ENCODE measurements around the gene GAGE10. TPM values are rescaled to one million over a fixed set of nuclear protein-coding genes. Genes with fewer than 3 reads are reported as not detected.
"Not testable (repeated sequence)": the region's sequence is repeated elsewhere in the genome, so short reads cannot be mapped to it uniquely, and the experiment has no call there.

GAGE10 gene
- polyA plus RNA-seq, 3 donors: not detected

DNA sequence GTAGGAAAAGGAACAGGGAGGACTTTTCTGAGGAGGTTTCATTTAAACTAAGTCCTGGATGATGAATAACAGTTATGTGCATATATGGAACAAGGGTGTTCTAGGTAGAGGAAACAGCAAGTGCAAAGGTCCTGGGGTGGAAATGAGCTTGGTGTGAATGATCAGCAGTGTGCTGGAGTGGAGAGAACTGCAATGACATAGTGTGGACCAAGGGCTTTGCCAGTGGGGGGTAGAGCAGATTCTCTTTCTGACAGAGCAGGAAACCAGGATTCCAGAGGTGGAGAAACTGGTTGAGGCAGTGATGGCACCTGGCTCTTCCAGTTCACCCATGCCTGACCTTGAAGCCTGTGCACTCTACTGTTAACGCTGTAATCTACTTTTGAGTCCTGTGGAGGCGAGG is 32.1 kb upstream of the GAGE10 start:
- WGBS, 3 donors: 25 to 98% (median 81%) methylated on average over 2 of the region's 2 CpGs
- no peak overlapping the region for H3K27ac ChIP-seq (ENCODE audit: low read depth, low read length)

DNA sequence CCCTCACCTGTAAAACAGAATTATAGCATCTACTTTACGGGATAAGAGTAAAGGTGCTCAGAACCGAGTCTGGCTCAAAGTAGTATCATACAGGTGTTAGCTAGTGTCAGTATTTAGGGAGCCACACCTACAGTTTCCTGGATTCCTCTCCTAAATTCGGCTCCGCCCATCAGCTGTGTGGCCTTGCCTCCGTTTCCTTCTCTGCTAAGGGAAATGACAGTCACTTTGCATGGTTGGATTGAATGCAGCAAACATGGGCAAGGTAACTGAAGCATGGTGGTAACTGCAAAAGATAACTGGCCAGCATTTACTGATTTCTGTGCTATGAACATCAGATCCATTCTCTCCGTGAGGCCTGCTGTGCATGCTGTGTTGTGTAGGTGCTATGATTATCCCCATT is 31.0 kb upstream of the GAGE10 start:
- no peak overlapping the region for H3K27ac ChIP-seq (ENCODE audit: low read depth, low read length)
- 30 to 55% (median 54%) methylated on average over 6 of the region's 6 CpGs for WGBS, 3 donors

DNA sequence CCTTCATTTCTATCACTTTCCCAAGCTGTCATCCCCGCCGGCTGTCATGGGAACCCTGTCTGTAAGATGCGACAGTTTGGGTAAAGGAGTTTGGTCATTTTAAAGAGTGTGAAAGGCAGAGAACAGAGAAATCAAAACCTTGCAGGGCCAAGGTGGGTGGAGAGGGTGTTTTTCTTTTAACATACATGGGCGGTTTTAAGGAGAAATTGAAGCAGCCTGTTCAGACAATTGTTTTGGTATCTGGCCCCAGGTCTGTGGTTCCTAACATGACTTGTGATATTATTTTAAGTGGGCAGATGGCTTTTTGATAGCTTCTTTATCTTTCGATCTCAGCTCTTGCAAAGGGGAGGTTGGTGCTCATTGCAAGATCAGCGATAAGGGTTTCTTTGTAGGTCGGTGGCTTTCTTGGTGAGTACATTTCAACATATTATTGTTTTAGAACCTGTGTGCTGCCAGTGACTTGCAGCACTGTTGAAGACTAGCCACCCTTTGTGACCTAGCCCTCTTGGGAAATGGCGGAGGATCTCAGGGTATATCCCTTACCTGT is 30.2 kb upstream of the GAGE10 start:
- 73 to 83% (median 77%) methylated on average over 6 to 8 of the region's 8 CpGs for WGBS, 3 donors
- H3K27ac ChIP-seq (ENCODE audit: low read depth, low read length): no peak overlapping the region

DNA sequence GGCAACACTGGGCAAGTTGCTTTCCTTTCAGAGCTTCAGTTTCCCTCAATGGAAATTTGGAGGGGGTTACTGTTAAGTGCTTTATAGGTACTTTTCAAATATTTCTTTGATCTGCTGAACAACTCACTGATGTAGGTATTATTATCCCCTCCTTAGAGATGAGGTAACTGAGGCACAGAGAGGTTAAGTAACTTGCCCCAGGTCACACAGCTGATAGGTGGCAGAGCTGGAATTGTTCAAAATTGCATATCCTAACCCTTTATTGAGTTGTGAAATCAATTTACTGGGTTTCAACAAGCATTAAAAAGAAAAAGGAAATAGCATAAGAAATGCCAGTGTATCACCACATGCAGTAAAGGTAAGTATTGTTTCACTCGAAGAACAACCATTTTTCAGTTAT is 27.2 kb upstream of the GAGE10 start:
- H3K27ac ChIP-seq (ENCODE audit: low read depth, low read length): no peak overlapping the region
- 37 to 74% (median 61%) methylated on average over 1 of the region's 1 CpG for WGBS, 3 donors

DNA sequence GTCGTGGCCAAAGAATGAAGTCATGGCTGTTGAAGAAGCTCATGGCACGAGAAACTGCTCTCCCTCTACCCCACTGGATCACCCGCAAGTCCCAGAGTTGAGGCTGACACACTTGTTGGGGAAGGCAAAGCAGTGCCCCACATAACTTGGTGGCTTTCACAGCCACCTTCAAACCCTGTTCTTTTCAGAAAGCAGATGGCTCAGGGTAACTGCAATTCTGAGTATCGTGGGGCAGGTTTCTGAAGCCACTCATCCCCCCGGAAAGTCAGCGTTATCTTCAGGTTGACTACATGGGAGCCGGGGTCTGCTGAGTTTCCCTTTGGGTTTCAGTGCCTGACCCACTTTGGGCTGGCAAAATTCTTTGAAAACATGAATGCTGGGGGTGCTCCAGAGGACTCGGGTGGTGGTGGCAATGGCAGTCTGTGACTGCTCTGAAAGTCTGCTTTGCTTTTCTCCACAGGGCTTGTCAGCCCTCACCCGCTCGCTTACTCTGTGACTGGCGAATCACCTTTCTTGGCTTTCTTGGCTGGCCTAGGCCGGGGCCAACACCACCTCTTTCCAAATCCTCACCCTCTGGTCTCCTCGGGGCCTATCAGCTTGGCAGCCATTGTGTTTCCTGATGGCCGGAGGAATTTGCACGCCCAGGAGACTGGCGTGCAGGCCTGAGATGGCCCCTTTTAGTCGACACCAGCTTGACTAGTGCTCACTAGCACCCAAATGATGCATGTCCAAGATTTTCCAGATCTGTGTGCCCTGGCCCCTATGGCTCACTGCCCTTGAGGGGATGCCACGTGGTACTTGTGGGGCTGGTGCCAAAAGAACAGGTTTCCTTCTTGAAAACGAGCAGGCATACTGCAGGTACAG is 26.5 kb upstream of the GAGE10 start:
- 68 to 77% (median 73%) methylated on average over 19 of the region's 19 CpGs for whole genome bisulfite sequencing, 3 donors
- no peak overlapping the region for H3K27ac ChIP-seq (ENCODE audit: low read depth, low read length)

DNA sequence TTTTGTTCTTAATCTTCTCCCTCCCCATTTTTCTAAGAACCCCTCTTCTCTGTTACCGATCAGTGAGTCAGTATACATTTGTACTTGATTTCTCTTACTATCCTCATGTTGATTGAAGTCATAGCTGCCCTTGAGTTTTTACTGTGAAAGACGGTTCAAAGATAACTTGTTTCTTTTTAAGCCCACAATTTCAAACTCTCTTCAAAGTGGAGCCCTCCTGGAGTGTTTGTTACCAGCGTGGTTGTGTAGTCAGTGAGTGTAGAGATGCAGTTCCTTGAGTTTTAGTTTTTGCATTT is 26.0 kb upstream of the GAGE10 start:
- no peak overlapping the region for H3K27ac ChIP-seq (ENCODE audit: low read depth, low read length)
- WGBS, 3 donors: 41 to 83% (median 74%) methylated on average over 3 of the region's 3 CpGs

DNA sequence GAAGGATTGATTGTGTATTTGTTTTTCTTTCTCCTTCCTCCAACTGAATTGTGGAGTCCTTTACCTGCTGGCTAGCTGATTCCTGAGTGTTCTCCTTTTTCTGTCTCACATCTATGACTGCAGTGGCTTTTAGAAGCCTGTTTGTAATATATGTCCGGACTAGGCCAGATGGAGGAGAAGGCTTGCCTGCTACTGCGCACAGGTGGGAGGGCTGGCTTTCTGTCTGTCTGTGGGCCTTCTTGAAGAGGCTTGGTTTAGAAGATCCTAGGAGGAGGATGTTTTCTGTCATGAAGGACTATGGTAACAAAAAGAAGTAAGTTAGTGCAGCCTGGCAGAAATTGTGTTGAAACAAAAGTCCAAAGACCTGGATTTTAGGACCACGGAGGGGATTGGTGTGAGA is 25.4 kb upstream of the GAGE10 start:
- H3K27ac ChIP-seq (ENCODE audit: low read depth, low read length): no peak overlapping the region
- WGBS, 3 donors: 89 to 94% (median 91%) methylated on average over 3 of the region's 3 CpGs

DNA sequence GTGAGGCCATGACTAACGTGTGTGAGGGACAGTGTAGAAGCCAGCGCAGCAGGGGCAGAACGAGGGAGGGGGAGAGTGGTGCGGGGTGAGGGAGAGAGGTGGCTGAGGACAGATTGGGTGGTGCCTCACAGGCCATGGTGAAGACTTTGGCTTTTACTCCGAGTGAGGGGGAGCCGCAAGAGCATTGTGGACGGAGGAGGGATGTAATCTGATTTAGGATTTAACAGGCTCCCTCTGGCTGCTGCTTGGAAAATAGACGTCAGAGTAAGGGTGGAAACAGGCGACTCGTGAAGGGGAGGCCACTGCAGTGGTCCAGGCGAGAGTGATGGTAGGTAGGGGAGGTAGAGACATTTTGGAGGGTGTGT is 20.8 kb upstream of the GAGE10 start:
- H3K27ac ChIP-seq (ENCODE audit: low read depth, low read length): no peak overlapping the region
- WGBS, 3 donors: 33 to 49% (median 47%) methylated on average over 7 to 11 of the region's 11 CpGs

DNA sequence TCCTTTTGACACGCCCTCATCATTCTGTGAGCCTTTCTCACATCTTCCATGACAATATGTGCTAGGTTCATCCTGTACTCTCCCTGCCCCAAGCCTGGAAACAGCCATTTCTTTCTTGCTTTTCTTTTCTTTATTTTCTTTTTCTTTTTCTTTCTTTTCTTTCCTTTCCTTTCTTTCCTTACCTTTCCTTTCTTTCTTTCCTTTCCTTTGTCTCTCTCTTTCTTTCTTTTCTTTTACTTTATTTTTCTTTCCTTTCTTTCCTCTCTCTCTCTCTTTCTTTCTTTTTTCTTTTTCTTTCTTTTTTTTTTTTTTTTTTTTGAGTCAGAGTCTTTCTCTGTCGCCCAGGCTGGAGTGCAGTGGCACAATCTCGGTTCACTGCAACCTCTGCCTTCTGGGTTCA is 19.2 kb upstream of the GAGE10 start:
- H3K27ac ChIP-seq (ENCODE audit: low read depth, low read length): no peak overlapping the region
- WGBS, 3 donors: 84 to 98% (median 97%) methylated on average over 3 of the region's 3 CpGs

DNA sequence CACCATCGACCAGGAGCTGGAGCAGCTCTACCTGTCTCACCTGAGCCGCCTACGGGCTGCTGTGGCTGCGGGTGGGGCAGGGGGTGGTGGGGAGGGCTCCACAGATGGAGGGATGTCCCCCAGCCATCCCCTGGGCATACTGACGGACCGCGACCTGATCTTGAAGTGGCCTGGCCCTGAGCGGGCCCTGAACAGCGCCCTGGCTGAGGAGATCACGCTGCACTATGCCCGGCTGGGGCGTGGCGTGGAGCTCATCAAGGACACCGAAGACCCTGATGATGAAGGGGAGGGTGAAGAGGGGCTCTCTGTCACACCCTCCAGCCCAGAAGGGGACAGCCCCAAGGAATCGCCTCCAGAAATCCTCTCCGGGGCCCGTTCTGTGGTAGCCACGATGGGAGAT is 17.3 kb upstream of the GAGE10 start:
- 89 to 98% (median 97%) methylated on average over 12 to 18 of the region's 18 CpGs for WGBS, 3 donors
- no peak overlapping the region for H3K27ac ChIP-seq (ENCODE audit: low read depth, low read length)

DNA sequence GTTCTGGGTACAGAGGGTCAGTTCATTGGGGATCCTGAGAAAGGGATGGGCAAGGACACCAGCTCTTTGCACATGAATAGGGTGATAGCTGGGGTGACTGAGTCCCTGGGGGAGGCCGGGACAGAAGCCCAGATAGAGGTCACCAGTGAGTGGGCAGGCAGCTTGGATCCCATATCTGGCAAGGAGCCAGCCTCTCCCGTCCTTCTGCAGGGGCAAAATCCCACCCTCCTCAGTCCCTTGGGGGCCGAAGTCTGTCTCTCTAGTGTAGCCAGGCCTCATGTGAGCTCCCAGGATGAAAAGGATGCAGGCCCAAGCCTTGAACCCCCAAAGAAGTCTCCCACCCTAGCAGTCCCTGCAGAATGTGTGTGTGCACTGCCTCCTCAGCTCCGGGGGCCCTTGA is 16.9 kb upstream of the GAGE10 start:
- WGBS, 3 donors: 64 to 79% (median 74%) methylated on average over 4 of the region's 4 CpGs
- H3K27ac ChIP-seq (ENCODE audit: low read depth, low read length): no peak overlapping the region

DNA sequence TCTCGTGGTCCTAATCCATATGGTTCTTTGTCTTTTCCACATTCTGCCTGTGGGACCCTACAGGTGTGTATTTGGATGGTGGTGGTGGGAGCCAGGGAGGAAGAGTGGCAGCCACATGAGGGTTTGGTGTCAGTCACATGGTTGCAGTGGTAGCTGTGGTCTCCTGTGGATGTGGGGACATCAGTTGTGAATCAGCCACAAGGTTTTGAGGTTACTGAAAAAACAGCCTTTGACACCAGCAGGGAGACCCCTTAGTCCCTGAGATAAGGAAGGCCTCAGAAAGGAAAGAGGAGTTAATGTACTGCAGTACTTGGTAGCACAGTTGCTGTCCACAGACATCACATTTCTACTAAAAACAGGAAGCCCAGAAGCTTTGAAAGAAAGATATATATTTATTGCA is 15.8 kb upstream of the GAGE10 start:
- WGBS, 3 donors: 64 to 83% (median 78%) methylated on average over 1 of the region's 1 CpG
- H3K27ac ChIP-seq (ENCODE audit: low read depth, low read length): no peak overlapping the region

DNA sequence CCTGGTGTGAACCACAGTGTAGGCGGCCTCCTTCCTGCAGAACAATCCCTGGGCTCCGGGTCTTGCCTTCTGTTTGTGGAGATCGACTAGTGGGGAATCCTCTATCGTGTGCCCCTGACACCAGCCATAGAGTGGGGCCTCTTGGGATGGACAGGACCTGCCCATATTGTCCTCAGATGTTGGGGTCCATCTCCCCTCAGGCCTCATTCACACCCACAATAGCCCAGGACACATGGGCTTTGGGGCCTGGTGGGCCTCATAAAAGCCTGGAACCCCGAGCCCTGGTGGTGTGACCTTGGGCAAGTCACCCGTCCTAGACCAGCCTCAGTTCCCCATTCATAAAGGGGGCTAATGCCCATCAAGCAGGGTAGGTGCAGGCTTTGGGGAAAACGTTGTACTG is 13.2 kb upstream of the GAGE10 start:
- 59 to 72% (median 60%) methylated on average over 4 to 7 of the region's 7 CpGs for WGBS, 3 donors
- H3K27ac ChIP-seq (ENCODE audit: low read depth, low read length): no peak overlapping the region

DNA sequence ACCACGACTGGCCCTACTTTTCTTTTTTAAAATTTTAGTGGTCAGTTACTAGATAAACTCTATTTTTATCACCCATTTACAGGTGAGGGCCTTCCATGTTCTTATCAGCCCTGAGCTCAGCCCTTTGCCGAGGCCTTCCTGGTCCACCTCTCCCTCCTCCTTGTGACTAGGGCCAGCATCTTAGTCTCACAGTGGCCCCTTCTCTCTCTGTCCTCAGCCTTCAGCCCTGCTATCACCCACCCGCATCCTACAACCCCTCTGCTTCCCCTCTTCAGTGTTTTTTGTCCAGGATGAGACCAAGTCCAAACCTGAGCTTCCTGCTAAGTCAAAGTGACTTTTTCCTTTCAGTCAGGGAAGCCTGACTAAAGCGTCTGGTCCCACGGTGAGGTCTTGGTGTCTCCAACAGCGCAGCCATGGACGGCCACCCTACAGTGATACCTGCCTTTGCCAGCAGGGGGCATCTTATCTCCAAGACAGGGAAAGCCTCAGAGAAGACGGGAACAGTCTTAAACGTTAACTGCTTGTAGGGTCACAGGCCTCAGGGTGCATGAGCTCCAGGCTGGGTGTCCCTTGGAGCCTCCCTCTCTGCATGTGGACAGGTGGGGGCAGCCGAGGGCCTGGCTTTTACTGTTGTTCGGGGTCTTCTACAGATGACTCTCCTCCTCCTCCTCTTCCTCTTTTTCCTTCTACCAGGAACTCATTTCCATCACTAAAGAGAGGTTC is 11.7 kb upstream of the GAGE10 start:
- no peak overlapping the region for H3K27ac ChIP-seq (ENCODE audit: low read depth, low read length)
- WGBS, 3 donors: 18 to 31% (median 20%) methylated on average over 10 to 11 of the region's 11 CpGs

DNA sequence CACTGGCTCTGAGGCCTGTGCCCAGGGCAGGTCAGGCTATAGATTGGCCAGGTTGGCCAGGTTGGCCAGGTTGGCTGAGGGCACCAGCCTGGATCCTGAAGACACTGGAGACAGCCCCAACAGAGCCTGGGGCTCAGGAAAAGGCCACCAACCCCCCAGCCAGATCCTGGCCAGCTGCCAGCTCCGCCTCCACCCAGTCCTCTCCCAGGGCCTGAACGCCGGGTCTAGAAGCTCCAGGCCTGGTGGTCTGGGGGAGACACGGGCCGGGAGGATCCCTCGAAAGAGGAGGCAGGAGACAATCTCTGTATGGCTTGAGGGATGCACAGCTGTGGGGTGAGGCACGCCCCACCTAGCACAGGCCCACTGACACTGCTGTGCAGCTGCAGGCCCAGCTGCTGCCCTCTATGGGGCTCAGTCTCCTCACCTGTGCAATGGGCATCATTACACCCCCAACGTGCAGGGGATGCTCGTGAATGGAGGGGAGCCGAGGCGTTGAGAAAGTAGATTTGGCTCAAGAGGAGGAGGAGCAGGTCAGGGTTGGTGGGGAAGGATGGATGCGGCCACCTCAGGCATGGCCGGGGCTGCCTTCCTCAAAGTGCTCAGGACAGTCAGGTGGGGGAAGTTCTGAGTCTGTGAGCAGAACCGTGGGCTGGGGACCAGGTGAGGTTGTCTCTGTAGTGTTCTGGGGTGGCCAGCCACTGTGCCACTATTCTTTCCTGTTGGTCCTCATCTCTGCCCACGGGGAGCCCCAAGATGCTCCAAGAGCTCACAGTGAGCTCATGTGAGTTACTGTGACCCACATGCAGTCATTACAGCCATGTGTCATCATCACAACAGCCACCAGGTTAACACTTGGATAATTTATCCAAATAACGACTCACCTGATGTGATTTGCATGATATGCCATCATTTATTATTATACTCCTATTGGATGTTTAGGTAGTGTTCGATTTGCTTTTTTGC is 10.8 kb upstream of the GAGE10 start:
- WGBS, 3 donors: 72 to 81% (median 81%) methylated on average over 13 to 17 of the region's 17 CpGs
- no peak overlapping the region for H3K27ac ChIP-seq (ENCODE audit: low read depth, low read length)

DNA sequence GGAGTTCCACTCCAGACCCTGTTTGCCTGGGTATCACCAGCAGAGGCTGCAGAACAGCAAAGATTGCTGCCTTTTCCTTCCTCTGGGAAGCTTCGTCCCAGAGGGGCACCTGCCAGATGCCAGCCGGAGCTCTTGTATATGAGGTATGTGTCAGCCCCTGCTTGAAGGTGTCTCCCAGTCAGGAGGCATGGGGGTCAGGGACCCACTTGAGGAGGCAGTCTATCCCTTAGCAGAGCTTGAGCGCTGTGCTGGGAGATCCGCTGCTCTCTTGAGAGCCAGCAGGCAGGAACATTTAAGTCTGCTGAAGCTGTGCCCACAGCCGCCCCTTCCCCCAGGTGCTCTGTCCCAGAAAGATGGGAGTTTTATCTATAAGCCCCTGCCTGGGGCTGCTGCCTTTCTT is 4.2 kb upstream of the GAGE10 start:
- H3K27ac ChIP-seq (ENCODE audit: low read depth, low read length): not testable (repeated sequence)
- 88 to 96% (median 91%) methylated on average over 4 to 5 of the region's 5 CpGs for WGBS, 3 donors

DNA sequence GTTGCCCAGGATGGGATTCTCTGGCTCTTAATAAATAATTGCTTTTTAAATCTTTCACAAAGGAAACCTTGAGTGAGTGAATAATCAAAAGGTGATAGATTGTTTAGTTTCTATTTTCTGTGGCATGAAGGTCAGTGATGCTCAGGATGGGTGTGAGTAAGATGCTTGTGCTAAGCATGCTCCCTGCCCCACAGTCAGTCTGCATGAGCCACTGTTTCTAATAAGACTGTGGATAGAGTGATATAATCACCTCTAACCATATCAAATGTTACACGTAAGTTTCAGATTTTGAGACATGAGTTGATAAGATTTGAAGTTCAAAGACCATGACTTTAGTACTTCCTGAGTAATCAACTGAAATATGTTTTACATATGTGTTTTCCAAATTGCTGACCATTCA is 2.7 kb upstream of the GAGE10 start:
- 47 to 88% (median 78%) methylated on average over 1 of the region's 1 CpG for WGBS, 3 donors
- H3K27ac ChIP-seq (ENCODE audit: low read depth, low read length): no peak overlapping the region

DNA sequence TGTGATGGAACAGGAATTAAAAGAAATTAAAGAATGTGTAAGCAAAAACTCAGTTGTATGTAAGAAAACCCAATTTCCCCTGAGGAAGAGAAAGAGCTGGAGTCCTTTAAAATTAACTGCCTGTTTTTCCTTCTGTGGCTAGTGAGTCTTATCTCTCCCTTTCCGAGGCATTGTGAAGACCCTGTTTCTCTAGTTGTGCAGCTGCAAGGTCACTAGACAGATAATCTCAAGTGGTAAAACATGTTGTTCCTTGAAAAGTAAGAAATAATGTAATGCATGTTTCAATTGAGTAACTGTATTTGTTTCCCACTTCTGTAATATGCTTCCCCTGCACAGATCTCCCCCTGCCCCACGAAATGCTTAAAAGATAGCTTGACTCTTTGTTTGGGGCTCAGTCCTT is 4.3 kb downstream of the GAGE10 start:
- H3K27ac ChIP-seq (ENCODE audit: low read depth, low read length): not testable (repeated sequence)
- WGBS, 3 donors: 39 to 59% (median 46%) methylated on average over 2 of the region's 2 CpGs
